OCI-LY7 (cell line): ENCODE results near the gene RAD51B. TPM values are rescaled to one million over a fixed set of nuclear protein-coding genes. Genes with fewer than 3 reads are reported as not detected.

ENCODE experiments used
- BruUV-seq: library from RNA; stranded (reverse); fragments of 400-500 nt; replicated peaks from 2 replicates; lab custom pipeline; 2021; lab: Mats Ljungman, UMichigan
- CTCF ChIA-PET: fragments of 300-600 bp; sonication (Branson Sonifier 250); formaldehyde crosslinking; loops from one replicate; lab custom pipeline; 2022; ENCODE audit warnings: antibody characterized with exemption; ENCODE audit not compliant: unreplicated experiment; lab: Charles Lee
- POLR2A ChIA-PET: fragments of 300-600 bp; sonication (Branson Sonifier 250); formaldehyde crosslinking; loops from one replicate; lab custom pipeline; 2022; ENCODE audit warnings: antibody characterized with exemption; lab: Charles Lee
- DNase-seq: peaks from one replicate; pipeline ENCODE4 v3.0.0-alpha.2; 2015; ENCODE audit warnings: low spot score
- H2AFZ ChIP-seq: fragments of 200-600 bp; sonication (generic), shearing (Covaris generic); 2 replicates; pipeline ENCODE4 v1.6.1; 2014; ENCODE audit warnings: mild to moderate bottlenecking, antibody characterized with exemption, low read length, moderate library complexity
- H3K27ac ChIP-seq: fragments of 200-600 bp; sonication (generic); 2 replicates; pipeline ENCODE4 v1.5.1; 2014; ENCODE audit warnings: mixed run types, low read depth, mild to moderate bottlenecking, moderate library complexity, low read length, inconsistent platforms; ENCODE audit not compliant: poor library complexity, severe bottlenecking
- H3K36me3 ChIP-seq: fragments of 200-600 bp; sonication (generic); 2 replicates; pipeline ENCODE4 v1.6.1; 2014; ENCODE audit warnings: mild to moderate bottlenecking, antibody characterized with exemption, low read length, moderate library complexity, mixed read lengths; ENCODE audit not compliant: insufficient read depth
- H3K4me1 ChIP-seq: fragments of 200-600 bp; sonication (generic); 2 replicates; pipeline ENCODE4 v1.5.1; 2014; ENCODE audit warnings: mild to moderate bottlenecking, low read length; ENCODE audit not compliant: insufficient read depth, poor library complexity, severe bottlenecking
- H3K4me2 ChIP-seq: fragments of 200-600 bp; sonication (generic); 2 replicates; pipeline ENCODE4 v1.6.1; 2014; ENCODE audit warnings: mild to moderate bottlenecking, low read length
- H3K4me3 ChIP-seq: fragments of 200-600 bp; sonication (generic); 2 replicates; pipeline ENCODE4 v1.5.1; 2014; ENCODE audit warnings: mild to moderate bottlenecking, low read depth, low read length; ENCODE audit not compliant: poor library complexity, severe bottlenecking
- H3K79me2 ChIP-seq: fragments of 200-600 bp; sonication (generic); 2 replicates; pipeline ENCODE4 v1.6.1; 2016; ENCODE audit warnings: low read depth, mild to moderate bottlenecking, low read length, moderate library complexity, mixed read lengths; ENCODE audit not compliant: insufficient read depth
- H3K9me2 ChIP-seq: fragments of 200-600 bp; sonication (generic); 2 replicates; pipeline ENCODE4 v1.6.1; 2016; ENCODE audit warnings: mild to moderate bottlenecking, low read length, mixed read lengths; ENCODE audit not compliant: insufficient read depth
- H3K9me3 ChIP-seq: fragments of 200-600 bp; sonication (generic); 2 replicates; pipeline ENCODE4 v1.6.1; 2014; ENCODE audit warnings: mild to moderate bottlenecking, mixed run types, low read length, mixed read lengths
- H4K20me1 ChIP-seq: fragments of 200-600 bp; sonication (generic); 2 replicates; pipeline ENCODE4 v1.6.1; 2014; ENCODE audit warnings: mild to moderate bottlenecking, antibody characterized with exemption, low read length, moderate library complexity, mixed read lengths; ENCODE audit not compliant: insufficient read depth
- EZH2phosphoT487 ChIP-seq: fragments of 200-600 bp; sonication (generic); IDR thresholded peaks from 2 replicates; pipeline ENCODE4 v1.6.1; 2018; ENCODE audit warnings: low read depth, borderline replicate concordance, mild to moderate bottlenecking, mixed run types, antibody characterized with exemption, low read length, moderate library complexity, mixed read lengths
- intact Hi-C: fragments of 100-400 bp; cut with micrococcal nuclease; formaldehyde crosslinking; loops from one replicate; pipeline ENCODE4 v1.10.0; 2022; ENCODE audit not compliant: unreplicated experiment
- total RNA-seq, 2 experiments: library from RNA; depleted of rRNA in 1 of 2; stranded (reverse); fragments of >200 nt in 1 of 2; shearing (Covaris generic) in 1 of 2; gene quantifications; 2 replicates each; pipeline ENCODE4 v1.2.3, GENCODE V29; 2014 to 2022
- TF ChIP-seq, protein P1 (sequence below): fragments of 200-600 bp; sonication (generic); conservative IDR thresholded peaks from 2 replicates; pipeline ENCODE4 v1.5.1; 2014; ENCODE audit warnings: mild to moderate bottlenecking, antibody characterized with exemption, low read length, moderate library complexity, mixed read lengths

The RAD51B gene
- total RNA-seq, 2 experiments from 2014 or later, result 41.4 to 89.9 TPM

DNA sequence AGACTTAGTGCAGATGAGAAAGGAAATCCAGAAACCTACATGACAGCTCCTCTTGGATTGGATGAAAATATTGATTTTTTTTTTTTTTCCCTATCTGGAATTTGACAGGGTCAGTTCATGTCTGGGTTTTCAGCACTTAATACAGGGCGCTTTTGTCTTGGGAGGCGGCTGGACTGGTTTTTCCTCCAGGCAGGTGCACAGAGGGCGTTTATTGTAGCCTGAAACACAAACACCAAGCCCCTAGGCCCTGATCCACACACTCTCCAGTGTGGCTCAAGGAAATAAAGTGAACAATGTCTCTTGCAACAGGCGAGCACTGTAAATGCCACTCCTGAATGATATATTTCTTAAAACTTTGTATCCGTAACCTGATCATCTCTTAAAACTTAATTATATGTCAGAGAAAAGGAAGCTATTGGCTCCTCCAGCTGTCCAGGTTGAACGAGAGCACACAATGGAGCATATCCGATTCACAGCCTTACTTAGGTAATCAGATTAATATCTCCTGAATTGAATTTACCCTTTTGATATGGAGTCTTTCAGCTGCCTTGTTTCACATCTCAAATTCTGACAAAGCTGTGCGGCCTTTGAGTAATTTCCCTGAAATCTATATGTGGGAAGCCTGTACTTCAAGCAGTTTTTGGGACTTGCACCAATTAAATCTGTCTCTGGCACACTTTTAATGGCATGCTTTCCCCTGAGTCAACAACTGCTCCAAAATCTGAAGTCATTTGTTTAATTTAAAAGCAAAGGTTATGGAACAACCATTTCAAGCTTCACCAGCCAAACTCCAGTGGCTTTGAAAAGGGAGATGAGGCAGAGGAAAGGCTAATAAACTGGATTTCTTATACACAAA lies 487.6 kb downstream of the RAD51B start:
- H3K27ac ChIP-seq, result peak overlapping the region; percentile 49
- TF ChIP-seq EZH2phosphoT487, result no peak
- TF ChIP-seq, protein P1, sequence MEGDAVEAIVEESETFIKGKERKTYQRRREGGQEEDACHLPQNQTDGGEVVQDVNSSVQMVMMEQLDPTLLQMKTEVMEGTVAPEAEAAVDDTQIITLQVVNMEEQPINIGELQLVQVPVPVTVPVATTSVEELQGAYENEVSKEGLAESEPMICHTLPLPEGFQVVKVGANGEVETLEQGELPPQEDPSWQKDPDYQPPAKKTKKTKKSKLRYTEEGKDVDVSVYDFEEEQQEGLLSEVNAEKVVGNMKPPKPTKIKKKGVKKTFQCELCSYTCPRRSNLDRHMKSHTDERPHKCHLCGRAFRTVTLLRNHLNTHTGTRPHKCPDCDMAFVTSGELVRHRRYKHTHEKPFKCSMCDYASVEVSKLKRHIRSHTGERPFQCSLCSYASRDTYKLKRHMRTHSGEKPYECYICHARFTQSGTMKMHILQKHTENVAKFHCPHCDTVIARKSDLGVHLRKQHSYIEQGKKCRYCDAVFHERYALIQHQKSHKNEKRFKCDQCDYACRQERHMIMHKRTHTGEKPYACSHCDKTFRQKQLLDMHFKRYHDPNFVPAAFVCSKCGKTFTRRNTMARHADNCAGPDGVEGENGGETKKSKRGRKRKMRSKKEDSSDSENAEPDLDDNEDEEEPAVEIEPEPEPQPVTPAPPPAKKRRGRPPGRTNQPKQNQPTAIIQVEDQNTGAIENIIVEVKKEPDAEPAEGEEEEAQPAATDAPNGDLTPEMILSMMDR, result no peak
- DNase-seq, result no peak
- H3K4me2 ChIP-seq, result peak overlapping the region; percentile 59
- H3K4me1 ChIP-seq, result peaks cover 63% of the 10 kb centered on the region
- ChIA-PET CTCF (interaction anchor here (1.1 to 1.2 kb wide), 3 partner anchors 12 to 58 kb away, joined by 3 to 4 read pairs (median 3); no protein-coding TSS in a partner anchor), POLR2A (interaction anchor here (0.5 to 2.8 kb wide), 10 partner anchors 10 to 218 kb away, joined by 3 to 15 read pairs (median 4); no protein-coding TSS in a partner anchor)
- intact Hi-C loops, result no loop called here
- peaks cover under 1% of the 10 kb centered on the region; the same call in 1 of the 2 replicates for H3K36me3 ChIP-seq
- H3K9me3 ChIP-seq, result peaks cover under 1% of the 10 kb centered on the region; the same call in 1 of the 2 replicates
- no peaks in the 10 kb centered on the region for H4K20me1 ChIP-seq
- H3K4me3 ChIP-seq, result peak overlapping the region; percentile 14
- no peaks in the 10 kb centered on the region for H3K79me2 ChIP-seq
- no TSS peak for BruUV-seq
- H2AFZ ChIP-seq, result peak overlapping the region; percentile 65; the same call in 1 of the 2 replicates
- no peaks in the 10 kb centered on the region for H3K9me2 ChIP-seq

DNA sequence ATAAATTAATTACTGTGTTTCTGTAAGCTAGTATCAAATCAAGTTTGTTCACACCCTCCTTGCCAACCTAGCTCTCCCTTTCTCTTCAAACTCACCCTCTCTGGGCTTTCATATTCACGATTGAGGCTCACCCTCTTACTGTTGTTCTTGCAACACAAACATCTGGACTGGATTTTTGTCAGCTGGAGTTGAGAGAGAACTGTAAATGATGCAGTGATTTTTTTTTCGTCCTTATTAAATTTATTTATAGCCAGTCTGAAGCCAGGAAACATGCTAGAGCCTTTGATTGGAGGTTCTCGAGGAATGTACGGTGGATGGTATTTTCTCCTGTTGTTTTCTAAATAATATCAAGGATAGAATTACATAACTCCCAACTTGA lies 488.2 kb downstream of the RAD51B start:
- ChIA-PET CTCF (interaction anchor here (1.2 kb wide), 1 partner anchor 57 kb away, joined by 3 read pairs; no protein-coding TSS in a partner anchor), POLR2A (interaction anchor here (0.6 to 2.8 kb wide), 10 partner anchors 10 to 465 kb away, joined by 3 to 15 read pairs (median 4); no protein-coding TSS in a partner anchor)
- H3K36me3 ChIP-seq, result no peaks in the 10 kb centered on the region; the same call in 1 of the 2 replicates
- no peak for DNase-seq
- no peaks in the 10 kb centered on the region for H3K9me2 ChIP-seq
- no TSS peak for BruUV-seq
- TF ChIP-seq, protein P1, result no peak
- no peak for TF ChIP-seq EZH2phosphoT487
- no peak overlapping the region for H3K4me3 ChIP-seq
- H3K4me2 ChIP-seq, result peak overlapping the region; percentile 61; the same call in 1 of the 2 replicates
- H3K9me3 ChIP-seq, result no peaks in the 10 kb centered on the region; the same call in 1 of the 2 replicates
- H2AFZ ChIP-seq, result no peak overlapping the region; the same call in 1 of the 2 replicates
- H3K79me2 ChIP-seq, result no peaks in the 10 kb centered on the region
- intact Hi-C loops, result no loop called here
- peaks cover 69% of the 10 kb centered on the region for H3K4me1 ChIP-seq
- H4K20me1 ChIP-seq, result no peaks in the 10 kb centered on the region
- H3K27ac ChIP-seq, result no peak overlapping the region
